Measurements from ENCODE around the gene FAM124A. TPM values are rescaled to one million over a fixed set of nuclear protein-coding genes. Genes with fewer than 3 reads are reported as not detected.

FAM124A gene
- total RNA-seq, 1 experiment from 2014 or later, result 3.1 TPM

GRCh38 chr13:51175021-51175420 lies 47.2 kb upstream of the FAM124A start:
- Histone ChIP-seq H2AFZ (ENCODE audit: low read depth, low read length, poor library complexity, severe bottlenecking) (no peak overlapping the region), H3K36me3 (ENCODE audit: control insufficient read depth in 1 of 2, insufficient read depth in 2 of 2, low read length in 2 of 2) (no peaks in the 10 kb centered on the region), H3K9me3 (ENCODE audit: control insufficient read depth in 1 of 2, insufficient read depth in 1 of 2, low read depth in 1 of 2, low read length in 2 of 2) (no peaks in the 10 kb centered on the region), H3K4me2 (ENCODE audit: low read length) (no peak overlapping the region), H4K20me1 (ENCODE audit: insufficient read depth) (no peaks in the 10 kb centered on the region), H3K9me2 (ENCODE audit: insufficient read depth) (no peaks in the 10 kb centered on the region), H3K27me3 (ENCODE audit: insufficient read depth, low read length) (peaks cover 16% of the 10 kb centered on the region), H3K9ac (ENCODE audit: low read length) (no peak overlapping the region), H3K79me2 (ENCODE audit: insufficient read depth, low read length) (no peaks in the 10 kb centered on the region), H3K27ac (ENCODE audit: low read depth, low read length) (no peak overlapping the region), H3K4me3 (replicated peaks in 1 of 2; ENCODE audit: low read depth in 1 of 2, low read length in 2 of 2) (no peak overlapping the region), H3K4me1 (ENCODE audit: control insufficient read depth in 1 of 2, insufficient read depth in 2 of 2, low read length in 2 of 2) (no peaks in the 10 kb centered on the region)
- BruUV-seq (replicated peaks), result no TSS peak
- no peak for DNase-seq (ENCODE audit: low read depth, low spot score)
- ChIA-PET RAD21 (ENCODE audit: low non-redundant PET in 1 of 2, low total read pairs in 2 of 2, uncharacterized antibody in 2 of 2, unreplicated experiment in 2 of 2) (no interaction called here), POLR2A (no interaction called here), CTCF (no interaction called here)
- intact Hi-C loops (cut with micrococcal nuclease), result no loop called here
- no peak for TF ChIP-seq YY1 (IDR thresholded peaks at IDR 0.05; ENCODE audit: extremely low read depth, insufficient replicate concordance, low read depth, low read length)
- no peak for TF ChIP-seq MAX (IDR thresholded peaks at IDR 0.05)
- no peak for TF ChIP-seq SP1 (IDR thresholded peaks at IDR 0.05; ENCODE audit: low read depth)
- no peak for TF ChIP-seq FOSL1 (IDR thresholded peaks at IDR 0.05; ENCODE audit: low read depth)
- TF ChIP-seq TCF7L2 (IDR thresholded peaks at IDR 0.05; ENCODE audit: borderline replicate concordance, extremely low read depth, insufficient read depth, insufficient read length), result no peak
- TF ChIP-seq ZNF274 (IDR thresholded peaks at IDR 0.05; ENCODE audit: low read depth, low read length), result no peak
- TF ChIP-seq EGR1 (IDR thresholded peaks at IDR 0.05; ENCODE audit: low read depth), result no peak
- no peak for TF ChIP-seq SRF (IDR thresholded peaks at IDR 0.05; ENCODE audit: low read depth)
- no peak for TF ChIP-seq CBX3 (IDR thresholded peaks at IDR 0.05; ENCODE audit: low read depth)
- no peak for TF ChIP-seq EZH2phosphoT487 (IDR thresholded peaks at IDR 0.05; ENCODE audit: borderline replicate concordance)
- TF ChIP-seq POLR2AphosphoS5 (IDR thresholded peaks at IDR 0.05; ENCODE audit: low read depth, low read length), result no peak
- TF ChIP-seq RAD21 (IDR thresholded peaks at IDR 0.05; ENCODE audit: low read depth), result no peak
- no peak for TF ChIP-seq ZFX (IDR thresholded peaks at IDR 0.05)
- TF ChIP-seq POLR2A (IDR thresholded peaks at IDR 0.05; ENCODE audit: borderline replicate concordance, extremely low read depth, insufficient read depth, insufficient read length), result no peak
- no peak for TF ChIP-seq ZBTB33 (IDR thresholded peaks at IDR 0.05; ENCODE audit: extremely low read depth, insufficient replicate concordance, low read length)
- TF ChIP-seq CTCF (IDR thresholded peaks at IDR 0.05 in 2 of 3, conservative IDR thresholded peaks at IDR 0.05 in 1 of 3; ENCODE audit: borderline replicate concordance in 1 of 3, insufficient read depth in 1 of 3, low read depth in 2 of 3, low read length in 2 of 3), result no peak
- no peak for TF ChIP-seq EZH2 (IDR thresholded peaks at IDR 0.05)
- TF ChIP-seq ELF1 (IDR thresholded peaks at IDR 0.05; ENCODE audit: borderline replicate concordance, low read depth), result no peak
- no peak for TF ChIP-seq REST (IDR thresholded peaks at IDR 0.05; ENCODE audit: low read depth)
- no peak for ATAC-seq
